ENCODE results near the gene TRIM27.
"Not testable (repeated sequence)": the region's sequence is repeated elsewhere in the genome, so short reads cannot be mapped to it uniquely, and the experiment has no call there.

TRIM27 gene

GRCh38 chr6:28896505-28897368 is 27.0 kb downstream of the TRIM27 start:
- no peak for DNase-seq (ENCODE audit: low read depth)

DNA sequence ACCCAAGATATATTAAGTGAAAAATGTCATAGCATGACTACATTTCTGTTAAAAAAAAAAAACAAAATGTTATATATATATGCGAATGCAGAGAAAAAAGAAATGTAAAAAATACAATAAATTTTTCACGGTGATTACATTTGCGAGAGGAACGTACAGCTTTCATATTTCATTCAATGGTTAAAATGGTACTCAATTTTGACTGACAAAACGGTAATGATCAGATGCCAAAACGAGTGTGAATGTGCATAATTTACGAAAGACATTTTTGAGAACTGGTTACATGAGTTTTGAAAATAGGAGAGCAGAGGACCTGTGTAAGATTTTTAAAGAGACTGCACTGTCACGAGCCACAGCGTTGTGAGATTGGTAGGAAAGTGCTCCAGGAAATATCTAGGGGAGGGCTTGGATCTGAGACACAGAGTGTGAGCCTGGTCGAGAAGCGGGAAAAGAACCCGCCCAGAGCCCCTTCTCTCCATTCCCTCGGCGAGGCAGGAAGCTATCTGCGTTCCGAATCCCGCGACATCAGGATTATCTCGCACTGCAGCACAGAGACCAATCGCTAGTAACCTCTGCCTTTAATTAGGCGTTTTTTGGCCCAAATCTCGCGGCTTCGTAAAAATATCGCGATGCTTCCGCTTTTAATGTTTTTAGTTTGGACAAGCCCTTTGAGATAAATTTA is 28.5 kb downstream of the TRIM27 start:
- peak; percentile 71 for DNase-seq (ENCODE audit: low read depth)

GRCh38 chr6:28893172-28893799 is 30.5 kb downstream of the TRIM27 start:
- no peak for DNase-seq (ENCODE audit: low read depth)

DNA sequence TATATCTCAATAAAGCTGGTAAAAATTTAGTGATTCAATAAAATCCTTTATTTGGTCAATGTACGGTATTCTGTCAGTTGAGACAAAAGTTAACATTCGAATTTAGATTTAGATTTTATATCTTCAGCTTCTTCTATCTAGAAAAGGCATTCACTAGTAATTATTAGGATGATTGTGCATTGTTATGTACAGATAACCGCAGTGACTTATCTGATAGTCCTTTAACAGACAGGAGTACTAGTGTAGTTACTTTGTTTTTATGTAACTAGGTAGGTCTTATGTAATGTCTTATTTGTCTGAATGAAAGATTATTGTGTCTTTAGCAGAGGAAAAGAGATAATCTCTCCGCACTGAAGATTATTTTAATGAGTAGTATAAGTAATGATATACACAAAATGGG is 31.3 kb downstream of the TRIM27 start:
- no peak for DNase-seq (ENCODE audit: low read depth)

DNA sequence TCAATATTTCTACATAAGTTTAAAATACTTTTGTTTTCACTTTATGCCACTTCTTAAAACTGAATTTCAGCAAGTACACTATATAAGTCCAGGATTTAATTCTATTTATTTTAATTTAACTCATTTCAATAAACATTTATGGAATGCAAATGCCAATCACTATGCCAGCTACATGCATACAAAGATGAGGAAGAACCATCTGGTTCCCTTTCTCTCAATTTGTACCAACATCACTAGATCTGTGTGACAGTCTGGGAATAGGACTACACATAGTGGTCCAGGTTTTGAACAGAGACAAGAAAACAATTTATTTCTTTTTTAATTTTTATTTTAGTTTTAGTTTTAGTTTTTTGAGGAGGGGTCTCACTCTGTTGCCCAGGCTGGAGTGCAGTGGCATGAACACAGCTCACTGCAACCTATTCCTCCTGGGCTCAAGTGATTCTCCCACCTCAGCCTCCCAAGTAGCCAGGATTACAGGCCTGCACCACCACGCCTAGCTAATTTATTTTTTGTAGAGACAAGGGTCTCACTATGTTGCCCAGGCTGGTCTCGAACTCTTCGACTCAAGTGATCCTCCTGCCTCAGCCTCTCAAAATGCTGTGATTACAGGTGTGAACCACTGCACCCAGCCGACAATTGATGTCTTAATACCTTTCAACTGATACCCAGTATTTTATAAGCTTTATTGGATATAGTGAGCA is 35.8 kb downstream of the TRIM27 start:
- no peak for DNase-seq (ENCODE audit: low read depth)

- DNase-seq (ENCODE audit: low read depth), result no peak
Observed at GRCh38 chr6:28886079-28886439, 37.7 kb downstream of the TRIM27 start.

DNA sequence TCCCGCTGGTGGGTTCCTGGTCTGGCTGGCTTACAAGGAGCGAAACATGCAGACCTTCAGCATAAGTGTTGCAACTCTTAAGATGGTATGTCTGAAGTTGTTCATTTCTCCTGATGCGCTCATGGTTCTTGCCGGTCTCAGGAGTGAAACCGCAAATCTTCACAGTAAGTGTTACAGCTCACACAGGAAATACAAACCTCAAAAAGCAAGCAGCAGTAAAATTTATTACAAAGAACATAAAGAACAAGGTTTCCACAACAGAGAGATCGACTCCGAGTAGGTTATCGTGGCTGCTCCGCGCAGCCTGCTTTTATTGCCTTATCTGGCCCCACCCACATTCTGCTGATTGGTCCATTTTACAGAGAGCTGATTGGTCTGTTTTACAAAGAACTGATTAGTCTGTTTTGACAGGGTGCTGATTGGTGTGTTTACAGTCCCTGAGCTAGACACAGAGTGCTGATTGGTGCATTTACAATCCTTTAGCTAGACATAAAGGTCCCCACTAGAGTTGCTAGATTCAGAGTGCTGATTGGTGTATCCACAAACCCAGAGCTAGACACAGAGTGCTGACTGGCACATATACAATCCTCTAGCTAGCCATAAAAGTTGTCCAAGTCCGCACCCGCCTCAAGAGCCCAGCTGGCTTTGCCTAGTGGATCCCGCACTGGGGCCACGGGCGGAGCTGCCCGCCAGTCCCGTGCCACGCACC is 39.2 kb downstream of the TRIM27 start:
- no peak for DNase-seq (ENCODE audit: low read depth)

DNA sequence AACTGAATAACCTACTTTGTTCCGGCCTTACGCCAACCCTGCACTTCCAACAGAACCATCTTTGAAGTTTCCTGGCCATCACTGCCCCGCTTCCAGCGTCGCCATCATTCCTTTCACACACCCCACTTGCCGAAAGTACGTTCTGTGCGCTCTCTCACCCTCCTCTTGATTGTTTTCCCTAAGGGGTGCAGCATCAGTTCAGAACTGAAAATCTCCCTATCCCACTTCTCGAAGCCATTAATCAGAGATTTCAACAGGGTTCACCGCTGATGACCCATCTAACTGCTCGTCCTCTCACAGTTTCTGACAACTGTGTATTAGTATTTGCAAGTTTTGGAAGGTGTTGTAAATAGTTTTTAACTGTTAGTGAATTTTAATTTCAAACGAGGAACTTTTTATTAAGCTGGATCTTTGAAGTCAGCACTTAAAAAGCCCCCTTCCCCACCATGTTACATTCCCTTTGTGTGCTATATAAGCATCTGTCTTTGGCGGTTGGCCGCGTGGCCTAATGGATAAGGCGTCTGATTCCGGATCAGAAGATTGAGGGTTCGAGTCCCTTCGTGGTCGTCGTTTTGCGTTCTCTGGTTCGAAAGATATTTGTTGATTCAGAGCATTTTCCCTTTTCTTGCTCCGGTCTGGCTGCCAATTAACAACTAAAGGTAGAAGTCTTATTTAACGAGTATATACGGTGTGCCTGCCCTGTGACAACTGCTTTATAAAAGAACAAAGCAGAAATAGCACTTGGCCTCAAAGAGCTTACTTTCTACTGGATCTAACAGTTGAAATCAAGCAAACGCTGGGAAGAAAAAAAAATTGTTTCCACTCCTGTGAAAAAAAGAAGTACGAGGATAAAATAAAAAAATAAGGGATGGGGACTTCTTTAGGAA is 42.6 kb downstream of the TRIM27 start:
- DNase-seq (ENCODE audit: low read depth), result no peak

GRCh38 chr6:28880519-28880893 is 43.3 kb downstream of the TRIM27 start:
- no peak for DNase-seq (ENCODE audit: low read depth)

DNA sequence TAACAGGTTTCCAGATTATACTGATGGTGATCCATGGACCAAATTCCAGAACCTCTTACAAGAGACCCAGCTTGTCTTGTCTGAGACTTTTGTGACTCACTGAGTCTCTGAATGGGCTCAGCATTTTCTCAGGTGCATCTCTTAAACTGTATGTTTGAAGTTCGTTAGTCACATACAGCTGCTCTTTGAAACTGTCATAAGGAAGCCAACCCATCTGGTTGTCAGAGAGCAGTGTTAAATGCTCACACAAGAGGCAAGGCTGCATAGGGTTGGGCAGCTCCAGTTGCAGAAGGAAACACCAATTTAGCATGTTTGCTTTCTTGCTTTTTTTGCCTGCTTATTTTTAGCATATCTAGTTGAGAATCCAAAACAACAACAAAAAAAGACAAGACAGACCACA is 47.1 kb downstream of the TRIM27 start:
- no peak for DNase-seq (ENCODE audit: low read depth)

- DNase-seq (ENCODE audit: low read depth), result no peak
Observed at GRCh38 chr6:28875191-28875747, 48.5 kb downstream of the TRIM27 start.

DNA sequence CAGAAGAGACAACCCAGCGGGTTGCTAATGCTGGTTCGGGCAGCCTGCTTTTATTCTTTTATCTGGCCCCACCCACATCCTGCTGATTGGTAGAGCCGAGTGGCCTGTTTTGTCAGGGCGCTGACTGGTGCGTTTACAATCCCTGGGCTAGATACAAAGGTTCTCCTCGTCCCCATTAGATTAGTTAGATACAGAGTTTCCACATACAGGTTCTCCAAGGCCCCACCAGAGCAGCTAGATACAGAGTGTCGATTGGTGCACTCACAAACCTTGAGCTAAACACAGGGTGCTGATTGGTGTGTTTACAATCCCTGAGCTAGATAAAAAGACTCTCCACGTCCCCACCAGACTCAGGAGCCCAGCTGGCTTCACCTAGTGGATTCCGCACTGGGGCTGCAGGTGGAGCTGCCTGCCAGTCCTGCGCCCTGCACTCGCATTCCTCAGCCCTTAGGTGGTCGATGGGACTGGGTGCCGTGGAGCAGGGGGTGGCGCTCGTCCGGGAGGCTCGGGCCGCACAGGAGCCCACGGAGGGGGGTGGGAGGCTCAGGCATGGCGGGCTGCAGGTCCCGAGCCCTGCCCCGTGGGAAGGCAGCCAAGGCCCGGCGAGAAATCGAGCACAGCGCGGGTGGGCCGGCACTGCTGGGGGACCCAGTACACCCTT is 51.5 kb downstream of the TRIM27 start:
- DNase-seq (ENCODE audit: low read depth), result not testable (repeated sequence)

DNA sequence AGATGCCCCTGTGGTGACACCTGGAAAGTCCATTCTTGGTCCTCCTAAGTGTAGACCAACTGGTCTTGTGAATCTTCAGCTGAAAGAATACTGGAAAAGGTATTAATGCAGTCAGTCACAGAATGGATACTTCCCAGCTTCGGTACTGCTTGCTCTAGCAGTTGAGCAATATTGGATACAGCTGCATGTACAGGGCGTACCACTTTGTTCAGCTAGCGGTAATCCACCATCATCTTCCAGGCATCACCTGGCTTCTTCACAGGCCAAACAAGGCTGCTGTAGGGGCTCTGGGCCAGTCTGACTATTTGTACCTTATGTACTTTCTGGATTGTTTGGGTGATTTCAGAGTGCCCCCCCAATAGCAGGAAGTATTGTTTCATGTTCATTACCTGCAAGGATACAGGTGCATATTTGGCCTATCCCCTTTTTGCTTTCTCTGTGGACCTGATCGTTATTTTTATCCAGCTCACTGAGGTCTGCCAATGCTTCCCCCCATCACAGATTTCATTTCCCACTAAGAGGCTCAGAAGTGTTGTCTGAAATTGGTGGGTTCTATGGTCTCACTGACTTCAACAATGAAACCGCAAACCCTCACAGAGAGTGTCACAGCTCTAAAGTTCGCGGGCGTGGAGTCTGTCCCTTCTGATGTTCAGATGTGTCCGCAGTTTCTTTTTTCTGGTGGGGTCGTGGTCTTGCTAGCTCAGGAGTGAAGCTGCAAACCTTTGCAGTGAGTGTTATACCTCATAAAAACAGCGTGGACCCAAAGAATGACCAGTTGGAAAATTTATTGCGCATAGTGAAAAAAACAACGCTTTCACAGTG is 52.2 kb downstream of the TRIM27 start:
- no peak for DNase-seq (ENCODE audit: low read depth)

GRCh38 chr6:28868873-28869272 is 54.9 kb downstream of the TRIM27 start:
- DNase-seq (ENCODE audit: low read depth), result no peak

DNA sequence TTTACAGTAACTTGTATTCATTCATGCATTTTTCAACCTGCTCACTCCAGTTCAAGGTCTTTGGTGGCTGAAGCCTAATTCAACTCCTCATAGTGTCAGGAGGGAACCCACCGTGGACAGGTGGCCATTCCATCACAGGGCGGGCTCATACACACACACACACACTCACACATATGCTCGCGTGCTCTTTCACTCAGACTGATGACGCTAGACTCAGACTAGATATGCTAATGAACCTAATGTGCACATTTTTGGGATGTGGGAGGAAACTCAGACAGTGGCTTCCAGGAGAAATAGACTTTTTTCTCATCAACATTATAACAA is 56.7 kb downstream of the TRIM27 start:
- no peak for DNase-seq (ENCODE audit: low read depth)

DNA sequence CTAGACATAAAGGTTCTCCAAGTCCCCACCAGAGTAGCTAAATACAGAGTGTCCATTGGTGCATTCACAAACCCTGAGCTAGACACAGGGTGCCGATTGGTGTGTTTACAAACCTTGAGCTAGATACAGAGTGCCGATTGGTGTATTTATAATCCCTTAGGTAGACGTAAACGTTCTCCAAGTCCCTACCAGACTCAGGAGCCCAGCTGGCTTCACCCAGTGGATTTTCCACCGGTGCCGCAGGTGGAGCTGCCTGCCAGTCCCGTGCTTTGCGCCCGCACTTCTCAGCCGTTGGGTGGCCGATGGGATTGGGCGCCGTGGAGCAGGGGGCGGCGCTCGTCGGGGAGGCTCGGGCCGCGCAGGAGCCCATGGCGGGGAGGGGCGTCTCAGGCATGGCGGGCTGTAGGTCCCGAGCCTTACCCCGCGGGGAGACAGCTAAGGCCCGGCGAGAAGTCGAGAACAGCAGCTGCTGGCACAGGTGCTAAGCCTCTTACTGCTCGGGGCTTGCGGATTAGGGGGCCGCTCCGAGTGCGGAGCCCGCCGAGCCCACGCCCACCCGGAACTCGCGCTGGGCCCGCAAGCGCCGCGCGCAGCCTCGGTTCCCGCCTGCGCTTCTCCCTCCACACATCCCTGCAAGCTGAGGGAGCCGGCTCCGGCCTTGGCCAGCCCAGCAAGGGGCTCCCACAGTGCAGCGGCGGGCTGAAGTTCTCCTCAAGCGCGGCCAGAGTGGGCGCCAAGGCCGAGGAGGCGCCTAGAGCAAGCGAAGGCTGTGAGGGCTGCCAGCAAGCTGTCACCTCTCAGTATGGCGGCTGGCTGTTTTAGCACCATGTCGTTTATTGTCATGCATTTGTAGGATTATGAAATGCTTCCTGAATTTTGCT is 57.3 kb downstream of the TRIM27 start:
- DNase-seq (ENCODE audit: low read depth), result peak; percentile 46

DNA sequence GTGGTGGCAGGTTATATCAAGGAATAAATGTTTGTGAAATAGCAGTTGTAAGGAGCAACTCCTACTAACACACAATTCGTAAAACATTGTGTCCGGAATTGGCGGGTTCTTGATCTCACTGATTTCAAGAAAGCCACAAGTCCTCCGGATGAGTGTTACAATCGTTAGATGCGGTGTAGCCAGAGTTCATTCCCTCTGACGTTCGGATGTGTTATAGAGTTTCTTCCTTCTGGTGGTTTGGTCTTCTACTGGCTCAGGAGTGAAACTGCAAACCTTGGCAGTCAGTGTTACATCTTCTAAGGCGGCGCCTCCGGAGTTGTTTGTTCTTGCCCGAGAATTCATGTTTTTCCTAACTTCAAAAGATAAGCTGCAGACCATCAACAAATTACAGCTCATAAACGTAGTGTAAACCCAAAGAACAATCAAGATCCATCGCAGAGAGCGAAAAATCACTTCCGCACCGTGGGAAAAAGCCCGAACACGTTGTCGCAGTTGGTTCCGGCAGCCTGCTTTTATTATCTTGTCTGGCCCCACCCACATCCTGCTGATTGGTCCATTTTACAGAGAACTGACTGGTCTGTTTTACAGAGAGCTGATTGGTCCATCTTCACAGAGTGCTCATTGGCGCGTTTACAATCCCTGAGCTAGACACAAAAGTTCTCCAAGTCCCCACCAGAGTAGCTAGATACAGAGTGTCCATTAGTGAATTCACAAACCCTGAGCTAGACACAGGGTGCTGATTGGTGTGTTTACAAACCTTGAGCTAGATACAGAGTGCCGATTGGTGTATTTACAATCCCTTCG is 58.2 kb downstream of the TRIM27 start:
- no peak for DNase-seq (ENCODE audit: low read depth)
